GM21515 (cell line): ENCODE results near the gene VN1R2.
"Not testable (repeated sequence)": the region's sequence is repeated elsewhere in the genome, so short reads cannot be mapped to it uniquely, and the experiment has no call there.

Source experiments
- ATAC-seq: cut with Tn5 transposase; IDR thresholded peaks from one replicate; pipeline ENCODE4 v1.9.1; 2021; ENCODE audit not compliant: unreplicated experiment

The VN1R2 gene

GRCh38 chr19:53257715-53258342 is at the start of gene VN1R2:
VN1R2 (plus strand) TSS chr19:53258292; CDS start chr19:53258376, 84 bp downstream.
- ATAC-seq, result not testable (repeated sequence)

- ATAC-seq, result not testable (repeated sequence)
Measured at GRCh38 chr19:53211554-53211953, 46.5 kb upstream of the VN1R2 start.

GRCh38 chr19:53212703-53213320 is 45.3 kb upstream of the VN1R2 start:
- ATAC-seq, result no peak

GRCh38 chr19:53222716-53223115 is 35.4 kb upstream of the VN1R2 start:
- not testable (repeated sequence) for ATAC-seq

- no peak for ATAC-seq
Measured at GRCh38 chr19:53224606-53225005, 33.5 kb upstream of the VN1R2 start.

- ATAC-seq, result no peak
Measured at GRCh38 chr19:53237114-53237777, 20.8 kb upstream of the VN1R2 start.

- ATAC-seq, result no peak
Measured at GRCh38 chr19:53246498-53246897, 11.6 kb upstream of the VN1R2 start.

GRCh38 chr19:53254411-53255341 is 3.4 kb upstream of the VN1R2 start, which contains the start of gene ZNF677:
ZNF677 (minus strand) TSS chr19:53254873; CDS start chr19:53251550, 3,323 bp downstream.
- ATAC-seq, result no peak

GRCh38 chr19:53267623-53268022 is 9.5 kb downstream of the VN1R2 start, which contains the start of gene VN1R4:
VN1R4 (minus strand) TSS chr19:53267723; CDS start chr19:53267665, 58 bp downstream.
- ATAC-seq, result not testable (repeated sequence)

GRCh38 chr19:53269861-53270260 is 11.8 kb downstream of the VN1R2 start:
- ATAC-seq, result not testable (repeated sequence)

- ATAC-seq, result no peak
Measured at GRCh38 chr19:53272044-53272443, 14.0 kb downstream of the VN1R2 start.

- ATAC-seq, result no peak
Measured at GRCh38 chr19:53275480-53275879, 17.4 kb downstream of the VN1R2 start.

- not testable (repeated sequence) for ATAC-seq
Measured at GRCh38 chr19:53281947-53282346, 23.9 kb downstream of the VN1R2 start.

- no peak for ATAC-seq
Measured at GRCh38 chr19:53285087-53285486, 27.0 kb downstream of the VN1R2 start.

- no peak for ATAC-seq
Measured at GRCh38 chr19:53290758-53291549, 32.9 kb downstream of the VN1R2 start.

- no peak for ATAC-seq
Measured at GRCh38 chr19:53294786-53295441, 36.8 kb downstream of the VN1R2 start.

GRCh38 chr19:53301341-53301740 is 43.2 kb downstream of the VN1R2 start:
- ATAC-seq, result not testable (repeated sequence)

- no peak for ATAC-seq
Measured at GRCh38 chr19:53308339-53308811, 50.3 kb downstream of the VN1R2 start.
